Esophagus squamous epithelium (tissue), 4 donors: ENCODE results near the gene OR2C3.

Experiments used
- POLR2A ChIP-seq, 4 donors: fragments of 450-650 bp; IDR thresholded peaks; one replicate each; pipeline ENCODE4 v1.6.1; 2017; ENCODE audit warnings: antibody characterized with exemption in 4 of 4, mild to moderate bottlenecking in 4 of 4, moderate library complexity in 3 of 4
- TF ChIP-seq, protein P1 (sequence below), 6 experiments: fragments of 450-650 bp in 4 of 6; fragments of 200-600 bp in 2 of 6; sonication (generic) in 2 of 6; IDR thresholded peaks; one replicate each; pipeline ENCODE4 v1.5.1; 2016 to 2019; ENCODE audit warnings: antibody characterized with exemption in 6 of 6, mild to moderate bottlenecking in 4 of 6, moderate library complexity in 4 of 6

DNA sequence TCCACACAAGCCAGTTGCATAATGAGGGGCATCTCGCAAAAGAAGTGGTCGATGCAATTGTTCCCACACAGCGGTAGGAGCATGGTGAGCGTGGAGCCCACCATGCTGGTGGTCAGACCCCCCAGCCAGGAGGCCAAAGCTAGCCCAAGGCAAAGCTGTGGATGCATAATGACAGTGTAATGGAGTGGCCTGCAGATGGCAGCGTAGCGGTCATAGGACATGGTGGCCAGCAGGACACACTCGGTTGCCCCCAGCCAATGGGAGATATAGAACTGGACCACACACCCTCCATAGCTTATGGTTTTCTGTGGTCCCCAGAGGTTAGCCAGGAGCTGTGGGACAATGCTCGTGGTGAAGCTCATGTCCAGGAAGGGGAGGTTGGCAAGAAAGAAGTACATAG lies 4.3 kb downstream of the OR2C3 start:
- TF ChIP-seq, protein P1, sequence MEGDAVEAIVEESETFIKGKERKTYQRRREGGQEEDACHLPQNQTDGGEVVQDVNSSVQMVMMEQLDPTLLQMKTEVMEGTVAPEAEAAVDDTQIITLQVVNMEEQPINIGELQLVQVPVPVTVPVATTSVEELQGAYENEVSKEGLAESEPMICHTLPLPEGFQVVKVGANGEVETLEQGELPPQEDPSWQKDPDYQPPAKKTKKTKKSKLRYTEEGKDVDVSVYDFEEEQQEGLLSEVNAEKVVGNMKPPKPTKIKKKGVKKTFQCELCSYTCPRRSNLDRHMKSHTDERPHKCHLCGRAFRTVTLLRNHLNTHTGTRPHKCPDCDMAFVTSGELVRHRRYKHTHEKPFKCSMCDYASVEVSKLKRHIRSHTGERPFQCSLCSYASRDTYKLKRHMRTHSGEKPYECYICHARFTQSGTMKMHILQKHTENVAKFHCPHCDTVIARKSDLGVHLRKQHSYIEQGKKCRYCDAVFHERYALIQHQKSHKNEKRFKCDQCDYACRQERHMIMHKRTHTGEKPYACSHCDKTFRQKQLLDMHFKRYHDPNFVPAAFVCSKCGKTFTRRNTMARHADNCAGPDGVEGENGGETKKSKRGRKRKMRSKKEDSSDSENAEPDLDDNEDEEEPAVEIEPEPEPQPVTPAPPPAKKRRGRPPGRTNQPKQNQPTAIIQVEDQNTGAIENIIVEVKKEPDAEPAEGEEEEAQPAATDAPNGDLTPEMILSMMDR (IDR thresholded peaks at IDR 0.05): no peak
- no peak for TF ChIP-seq POLR2A (IDR thresholded peaks at IDR 0.05)
